Sigmoid colon (tissue), 4 donors: ENCODE data around the gene PDLIM1.

Experiments used
- EP300 ChIP-seq, 4 donors: sonication (generic); formaldehyde crosslinking; IDR thresholded peaks; one replicate each; pipeline ENCODE4 v1.6.1; 2017; ENCODE audit warnings: antibody characterized with exemption in 4 of 4
- TF ChIP-seq, protein P1 (sequence below), 4 experiments: fragments of 450-650 bp in 3 of 4; fragments of 200-600 bp in 1 of 4; IDR thresholded peaks; one replicate each; pipeline ENCODE4 v1.5.1; 2016 to 2019; ENCODE audit warnings: antibody characterized with exemption in 4 of 4, mild to moderate bottlenecking in 3 of 4, moderate library complexity in 2 of 4

DNA sequence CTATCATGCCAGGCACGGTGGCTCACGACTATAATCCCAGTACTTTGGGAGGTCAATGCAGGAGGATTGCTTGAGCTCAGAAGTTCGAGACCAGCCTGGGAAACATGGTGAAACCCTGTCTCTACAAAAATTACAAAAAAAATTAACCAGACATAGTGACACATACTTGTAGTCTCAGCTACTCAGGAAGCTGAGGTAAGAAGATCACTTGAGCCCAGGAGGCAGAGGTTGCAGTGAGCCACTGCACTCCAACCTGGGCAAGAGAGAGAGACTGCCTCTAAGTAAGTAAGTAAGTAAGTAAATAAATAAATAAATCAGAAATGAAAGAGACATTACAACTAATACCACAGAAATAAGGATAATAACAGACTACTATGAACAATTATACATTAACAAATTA lies 36.2 kb downstream of the PDLIM1 start:
- TF ChIP-seq, protein P1, sequence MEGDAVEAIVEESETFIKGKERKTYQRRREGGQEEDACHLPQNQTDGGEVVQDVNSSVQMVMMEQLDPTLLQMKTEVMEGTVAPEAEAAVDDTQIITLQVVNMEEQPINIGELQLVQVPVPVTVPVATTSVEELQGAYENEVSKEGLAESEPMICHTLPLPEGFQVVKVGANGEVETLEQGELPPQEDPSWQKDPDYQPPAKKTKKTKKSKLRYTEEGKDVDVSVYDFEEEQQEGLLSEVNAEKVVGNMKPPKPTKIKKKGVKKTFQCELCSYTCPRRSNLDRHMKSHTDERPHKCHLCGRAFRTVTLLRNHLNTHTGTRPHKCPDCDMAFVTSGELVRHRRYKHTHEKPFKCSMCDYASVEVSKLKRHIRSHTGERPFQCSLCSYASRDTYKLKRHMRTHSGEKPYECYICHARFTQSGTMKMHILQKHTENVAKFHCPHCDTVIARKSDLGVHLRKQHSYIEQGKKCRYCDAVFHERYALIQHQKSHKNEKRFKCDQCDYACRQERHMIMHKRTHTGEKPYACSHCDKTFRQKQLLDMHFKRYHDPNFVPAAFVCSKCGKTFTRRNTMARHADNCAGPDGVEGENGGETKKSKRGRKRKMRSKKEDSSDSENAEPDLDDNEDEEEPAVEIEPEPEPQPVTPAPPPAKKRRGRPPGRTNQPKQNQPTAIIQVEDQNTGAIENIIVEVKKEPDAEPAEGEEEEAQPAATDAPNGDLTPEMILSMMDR (IDR thresholded peaks at IDR 0.05): no peak
- TF ChIP-seq EP300 (IDR thresholded peaks at IDR 0.05): no peak
